Activated naive CD4-positive, alpha-beta T cell treated with anti-CD3 and anti-CD28 coated beads, Interleukin-2, amount 10 ng/mL, durations not matched to agents 7 days and 5 days (primary cell): Measurements from ENCODE around the gene HAP1.

Experiments
- CTCF ChIA-PET: fragments of 350-600 bp; sonication (Branson Sonifier 250); formaldehyde crosslinking; loops from one replicate; lab custom pipeline; 2021; ENCODE audit warnings: antibody characterized with exemption; lab: Charles Lee
- DNase-seq: peaks from one replicate; pipeline ENCODE4 v3.0.0-alpha.2; 2020
- H3K27ac Mint-ChIP-seq: one replicate; pipeline ENCODE4 v1.8.0; 2021; ENCODE audit warnings: mild to moderate bottlenecking, moderate library complexity, mixed read lengths
- H3K27me3 Mint-ChIP-seq: one replicate; pipeline ENCODE4 v1.8.0; 2021; ENCODE audit warnings: mild to moderate bottlenecking, mixed read lengths
- H3K36me3 Mint-ChIP-seq: one replicate; pipeline ENCODE4 v1.8.0; 2021; ENCODE audit warnings: mixed read lengths
- H3K4me1 Mint-ChIP-seq: one replicate; pipeline ENCODE4 v1.8.0; 2021; ENCODE audit warnings: mixed read lengths
- H3K4me3 Mint-ChIP-seq: one replicate; pipeline ENCODE4 v1.8.0; 2021; ENCODE audit warnings: mild to moderate bottlenecking, moderate library complexity, mixed read lengths
- H3K9me3 Mint-ChIP-seq: one replicate; pipeline ENCODE4 v1.8.0; 2021; ENCODE audit warnings: mixed read lengths

The HAP1 gene

DNA sequence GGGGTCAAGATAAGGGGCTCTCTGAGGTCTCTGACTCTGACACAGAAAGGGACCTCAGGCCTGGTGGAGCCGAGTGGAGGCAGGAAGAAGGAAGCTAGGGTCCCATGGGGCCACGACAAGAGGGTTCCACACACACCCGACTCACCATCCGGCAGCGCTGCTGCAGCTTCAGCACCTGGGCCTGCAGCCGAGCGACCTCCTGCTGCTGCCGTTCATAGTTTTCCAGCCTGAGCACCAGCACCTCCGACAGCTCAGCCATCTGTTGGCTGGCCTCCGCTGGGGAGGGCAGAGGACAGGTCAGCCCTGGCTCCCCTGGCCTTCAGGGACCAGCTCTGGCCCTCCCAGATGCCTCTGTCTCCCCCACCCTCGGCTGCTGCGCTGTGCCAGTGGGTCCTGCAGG is 6.4 kb downstream of the HAP1 start:
- Mint-ChIP-seq H3K27ac (no peak overlapping the region), H3K4me3 (no peak overlapping the region), H3K9me3 (no peaks in the 10 kb centered on the region), H3K4me1 (no peaks in the 10 kb centered on the region), H3K27me3 (peaks cover 55% of the 10 kb centered on the region), H3K36me3 (no peaks in the 10 kb centered on the region)
- CTCF ChIA-PET, result interaction anchor here (2.1 kb wide), 1 partner anchor 10 kb away, joined by 5 read pairs; no protein-coding TSS in a partner anchor
- DNase-seq, result no peak

DNA sequence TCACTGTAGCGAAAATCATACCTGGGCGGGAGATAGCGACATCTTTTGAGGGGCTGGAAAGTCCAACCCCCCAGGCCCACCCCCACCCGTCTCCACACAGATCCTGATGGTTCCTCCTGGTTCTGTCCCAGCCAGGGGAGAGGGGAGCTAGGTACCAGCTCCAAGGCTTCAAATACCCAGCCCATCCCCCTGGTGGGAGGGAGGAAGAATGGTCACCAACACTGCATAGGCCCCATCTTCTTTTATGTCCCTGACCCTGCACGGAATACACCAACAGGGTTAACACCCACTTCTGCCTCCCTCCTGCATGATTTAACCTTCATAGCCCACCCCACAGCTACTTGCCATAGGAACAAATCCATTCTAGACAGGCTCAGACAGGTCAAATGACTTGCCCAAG is 9.3 kb downstream of the HAP1 start:
- no peak overlapping the region for H3K4me3 Mint-ChIP-seq
- CTCF ChIA-PET, result interaction anchor here (1.1 to 1.3 kb wide), 3 partner anchors 9 to 62 kb away, joined by 3 read pairs; partner anchors contain the start of gene HAP1
- no peak for DNase-seq
- H3K27ac Mint-ChIP-seq, result no peak overlapping the region
- peaks cover 31% of the 10 kb centered on the region for H3K27me3 Mint-ChIP-seq
- no peaks in the 10 kb centered on the region for H3K36me3 Mint-ChIP-seq
- no peaks in the 10 kb centered on the region for H3K9me3 Mint-ChIP-seq
- H3K4me1 Mint-ChIP-seq, result no peaks in the 10 kb centered on the region

DNA sequence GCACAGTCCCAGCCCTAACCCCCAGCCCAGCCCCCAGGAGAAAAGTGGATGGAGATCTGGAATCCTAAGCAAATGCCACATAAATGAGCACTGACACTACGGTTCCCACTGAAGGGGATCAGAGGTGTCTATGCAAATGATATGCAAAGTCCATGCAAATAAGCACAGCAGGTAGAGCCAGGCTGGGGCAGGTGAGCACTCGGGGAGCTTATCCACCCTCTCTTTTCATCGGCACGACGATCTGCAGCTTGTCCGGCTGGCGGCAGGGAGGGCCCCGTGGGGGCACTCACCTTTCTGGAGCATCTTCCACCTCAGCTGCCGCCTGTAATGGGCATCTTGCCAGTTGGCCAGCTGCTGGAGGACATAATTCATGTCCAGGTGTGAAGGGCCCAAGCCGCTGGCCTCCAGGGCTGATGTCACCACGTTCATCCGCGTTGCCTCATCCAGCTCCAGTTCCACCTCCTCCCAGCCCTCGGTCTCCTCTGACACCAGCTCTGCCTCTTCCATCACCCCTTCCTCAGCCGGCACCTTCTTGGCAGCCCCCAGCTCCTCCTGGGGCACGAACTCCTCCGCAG is 9.9 kb downstream of the HAP1 start:
- DNase-seq, result no peak
- Mint-ChIP-seq H3K4me1 (no peaks in the 10 kb centered on the region), H3K4me3 (no peak overlapping the region), H3K27me3 (peaks cover 25% of the 10 kb centered on the region), H3K27ac (no peak overlapping the region), H3K36me3 (no peaks in the 10 kb centered on the region), H3K9me3 (no peaks in the 10 kb centered on the region)
- CTCF ChIA-PET, result interaction anchor here (1.1 to 1.3 kb wide), 4 partner anchors 8 to 62 kb away, joined by 3 read pairs; partner anchors contain the start of gene HAP1

DNA sequence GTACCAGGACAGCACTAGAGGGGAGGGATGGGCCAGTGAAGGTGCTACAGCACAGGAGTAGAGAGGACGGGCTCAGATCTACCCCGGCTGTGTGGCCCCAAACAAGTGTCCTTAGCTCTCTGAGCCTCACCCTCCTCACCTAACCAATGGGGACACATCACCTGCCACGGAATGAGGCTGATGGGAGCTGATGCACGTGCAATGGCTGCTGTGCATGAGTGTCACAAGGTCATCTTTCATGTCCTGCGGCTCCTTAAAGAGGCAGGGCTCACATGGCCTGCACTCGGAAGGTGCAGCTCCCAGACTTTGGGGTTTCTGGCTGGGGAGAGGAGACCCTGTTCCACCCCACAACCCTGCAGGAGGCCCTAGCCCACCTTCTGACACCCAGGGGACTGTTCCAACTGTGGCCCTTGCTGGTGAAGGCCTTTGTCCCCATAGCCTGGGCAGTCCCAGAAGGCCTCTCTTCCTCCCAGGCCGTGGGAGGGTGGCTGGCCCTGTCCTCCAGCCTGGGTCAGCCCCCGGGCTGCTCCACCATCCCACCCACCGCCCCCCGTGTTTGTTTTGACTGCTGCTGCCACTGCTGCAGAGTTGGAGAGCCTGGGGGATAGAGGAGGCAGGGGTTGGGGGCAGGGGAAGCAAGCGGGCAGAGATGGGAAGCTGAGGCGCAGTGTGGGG is 10.5 kb downstream of the HAP1 start:
- DNase-seq, result no peak
- CTCF ChIA-PET, result interaction anchor here (1.3 kb wide), 1 partner anchor 14 kb away, joined by 3 read pairs; no protein-coding TSS in a partner anchor
- no peak overlapping the region for H3K4me3 Mint-ChIP-seq
- no peaks in the 10 kb centered on the region for H3K4me1 Mint-ChIP-seq
- H3K36me3 Mint-ChIP-seq, result no peaks in the 10 kb centered on the region
- no peak overlapping the region for H3K27ac Mint-ChIP-seq
- H3K27me3 Mint-ChIP-seq, result peaks cover 20% of the 10 kb centered on the region
- no peaks in the 10 kb centered on the region for H3K9me3 Mint-ChIP-seq

DNA sequence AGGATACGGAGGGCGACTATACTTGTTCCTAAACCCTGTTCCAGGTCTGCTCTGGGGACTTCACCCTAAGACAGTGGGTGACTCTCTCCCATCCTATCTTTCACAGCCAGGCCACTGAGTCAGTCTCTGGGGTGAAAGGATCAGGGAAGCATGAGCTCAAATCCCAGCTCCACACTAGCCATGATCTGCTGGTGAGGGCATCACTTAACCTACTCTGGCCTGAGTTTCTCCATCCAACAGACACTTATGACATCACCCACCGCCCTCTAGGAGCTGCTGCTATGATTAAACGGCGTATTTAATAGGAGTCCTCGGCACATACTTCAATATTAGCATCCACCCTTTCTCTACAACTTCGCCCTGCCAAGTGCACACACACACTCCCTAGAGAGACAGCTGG is 12.2 kb downstream of the HAP1 start:
- no peaks in the 10 kb centered on the region for H3K36me3 Mint-ChIP-seq
- peaks cover 9% of the 10 kb centered on the region for H3K4me1 Mint-ChIP-seq
- H3K4me3 Mint-ChIP-seq, result no peak overlapping the region
- CTCF ChIA-PET, result interaction anchor here (1.6 kb wide), 1 partner anchor 9 kb away, joined by 3 read pairs; no protein-coding TSS in a partner anchor
- H3K9me3 Mint-ChIP-seq, result no peaks in the 10 kb centered on the region
- no peak for DNase-seq
- no peak overlapping the region for H3K27ac Mint-ChIP-seq
- H3K27me3 Mint-ChIP-seq, result peaks cover 22% of the 10 kb centered on the region

DNA sequence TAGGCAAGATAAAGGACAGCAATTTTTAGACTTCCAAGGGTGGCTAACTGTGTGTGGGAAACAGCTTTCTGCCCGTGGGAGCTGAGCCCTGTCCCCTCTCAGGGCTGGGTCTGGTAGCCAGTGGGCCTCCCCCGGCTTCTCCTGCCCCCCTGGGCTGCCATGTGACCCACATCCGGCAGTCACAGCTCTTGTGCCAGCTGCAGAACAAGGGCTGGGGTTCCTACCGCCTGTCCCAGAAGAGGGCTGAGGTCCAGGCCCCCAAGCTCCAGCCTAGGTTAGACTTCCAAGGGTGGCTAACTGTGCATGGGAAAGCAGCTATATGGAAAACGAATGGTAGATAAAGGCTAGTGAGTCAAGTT is 16.2 kb downstream of the HAP1 start:
- Mint-ChIP-seq H3K27me3 (peaks cover 28% of the 10 kb centered on the region), H3K36me3 (no peaks in the 10 kb centered on the region), H3K9me3 (no peaks in the 10 kb centered on the region), H3K27ac (no peak overlapping the region), H3K4me3 (no peak overlapping the region), H3K4me1 (peaks cover 14% of the 10 kb centered on the region)
- no peak for DNase-seq
- CTCF ChIA-PET, result interaction anchor here (1.8 kb wide), 1 partner anchor 22 kb away, joined by 6 read pairs; no protein-coding TSS in a partner anchor

DNA sequence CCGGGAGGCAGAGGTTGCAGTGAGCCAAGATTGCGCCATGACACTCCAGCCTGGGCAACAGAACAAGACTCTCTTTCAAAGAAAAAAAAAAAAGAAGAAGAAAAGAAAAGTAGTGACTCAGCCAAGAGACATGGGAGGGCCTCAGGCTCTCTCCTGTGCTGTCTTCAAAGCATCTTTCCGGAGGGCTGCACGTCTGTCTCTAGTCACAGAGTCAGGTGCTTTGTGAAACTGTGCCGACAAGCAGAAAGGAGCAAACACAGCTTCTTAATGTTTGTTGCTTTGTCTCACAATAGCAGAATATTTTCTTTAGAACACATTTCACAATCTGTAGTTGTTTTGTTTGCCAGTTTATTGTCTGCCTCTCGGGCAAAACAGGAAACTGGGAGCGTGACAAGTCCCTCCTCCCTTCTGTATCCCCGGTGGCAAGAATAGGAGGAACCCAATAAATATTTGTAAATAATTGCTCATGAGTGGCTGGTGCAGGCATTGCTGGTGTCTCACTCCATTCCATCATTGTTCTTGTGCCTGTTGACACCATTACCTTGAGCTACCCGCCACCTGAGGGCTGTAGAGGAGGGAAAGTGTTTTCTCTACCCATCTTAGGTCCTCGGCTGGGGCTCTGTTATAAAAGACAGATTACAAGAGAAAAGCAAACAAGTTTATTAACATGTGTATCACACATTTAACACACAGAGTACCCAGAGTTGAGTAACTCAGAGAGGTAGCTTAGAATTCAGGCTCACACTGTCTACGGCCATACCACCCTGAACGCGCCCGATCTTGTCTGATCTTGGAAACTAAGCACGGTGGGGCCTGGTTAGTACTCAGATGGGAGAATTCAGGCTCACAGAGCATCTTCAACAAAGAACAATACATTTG is 16.8 kb downstream of the HAP1 start:
- peaks cover 14% of the 10 kb centered on the region for H3K4me1 Mint-ChIP-seq
- no peaks in the 10 kb centered on the region for H3K9me3 Mint-ChIP-seq
- H3K4me3 Mint-ChIP-seq, result no peak overlapping the region
- no peak overlapping the region for H3K27ac Mint-ChIP-seq
- CTCF ChIA-PET, result interaction anchor here (1.5 to 1.8 kb wide), 2 partner anchors 22 to 84 kb away, joined by 3 to 6 read pairs; no protein-coding TSS in a partner anchor
- no peaks in the 10 kb centered on the region for H3K36me3 Mint-ChIP-seq
- H3K27me3 Mint-ChIP-seq, result peaks cover 31% of the 10 kb centered on the region
- DNase-seq, result peak; percentile 41

DNA sequence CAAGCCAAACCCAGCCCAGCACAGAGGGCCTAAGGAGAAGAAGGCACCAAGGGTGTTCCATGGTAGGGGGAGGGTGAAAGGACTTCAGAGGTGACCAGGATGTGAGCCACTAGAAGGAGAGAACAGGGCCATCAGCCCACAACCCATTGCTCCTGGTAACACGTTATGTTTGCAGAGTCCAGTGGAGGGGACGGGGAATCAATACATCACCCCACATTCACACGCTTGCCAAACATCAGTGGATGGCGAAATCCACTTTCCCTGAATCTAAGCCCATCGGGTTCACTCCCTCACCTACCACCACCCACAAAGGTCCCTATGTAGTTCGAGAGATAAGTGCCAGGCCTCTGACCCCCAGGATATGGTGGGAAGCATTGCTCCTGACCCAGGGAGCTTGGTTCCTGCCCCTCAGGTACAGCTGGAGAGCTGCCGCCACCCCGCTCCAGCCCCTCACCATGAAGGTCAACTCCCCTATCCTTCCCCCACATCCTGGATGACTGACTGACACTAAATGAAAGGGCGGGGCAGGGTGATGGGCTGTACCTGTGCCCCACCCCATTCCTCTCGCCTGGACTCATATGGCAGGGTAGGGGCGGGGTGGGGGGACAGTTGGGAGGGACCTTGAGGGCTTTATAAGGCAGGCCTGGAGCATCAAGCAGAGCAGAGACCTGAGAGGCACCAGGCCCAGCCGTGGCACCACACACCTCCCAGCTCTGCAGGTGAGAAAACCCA is 22.6 kb downstream of the HAP1 start, which contains the start of gene GAST:
Gene GAST, plus strand, starts transcription at position 663 of the 732 bp plus-strand sequence. CDS start 3,106 bp downstream, outside the sequence.
- peaks cover 1% of the 10 kb centered on the region for H3K4me1 Mint-ChIP-seq
- CTCF ChIA-PET, result interaction anchor here (1.4 kb wide), 1 partner anchor 163 kb away, joined by 3 read pairs; no protein-coding TSS in a partner anchor
- H3K4me3 Mint-ChIP-seq, result no peak within 1 kb of the TSS
- peaks cover 60% of the 10 kb centered on the region for H3K27me3 Mint-ChIP-seq
- H3K27ac Mint-ChIP-seq, result no peak within 1 kb of the TSS
- DNase-seq, result no peak
- no peaks in the 10 kb centered on the region for H3K36me3 Mint-ChIP-seq
- H3K9me3 Mint-ChIP-seq, result no peaks in the 10 kb centered on the region

DNA sequence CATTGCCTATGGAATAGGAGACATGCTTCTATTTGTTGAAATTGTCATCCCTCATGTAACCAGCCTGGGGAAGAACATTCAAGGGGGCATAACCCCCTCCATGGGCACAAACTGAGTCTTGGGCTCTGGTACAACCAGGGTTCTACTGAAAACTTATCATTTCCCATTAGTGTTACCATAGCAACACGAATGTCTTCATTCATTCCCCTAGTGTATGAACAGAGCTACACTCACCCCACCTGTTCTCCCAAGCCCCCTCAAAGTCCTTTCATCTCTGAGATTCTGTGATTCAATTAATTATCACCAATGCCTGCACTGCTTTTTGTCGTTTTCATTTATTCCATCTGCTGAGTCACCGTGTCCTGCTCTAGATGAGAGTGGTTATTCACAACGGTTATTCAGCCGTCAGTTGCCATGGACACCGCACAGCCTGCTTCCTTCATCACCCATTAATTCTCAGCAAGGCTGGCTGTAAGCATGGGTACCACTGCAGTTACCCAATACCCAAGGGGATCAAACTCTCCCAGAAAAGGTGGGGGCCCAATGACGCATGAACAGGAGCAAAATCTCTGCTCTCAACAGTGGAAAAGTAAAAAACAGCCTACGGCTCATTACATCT is 23.9 kb downstream of the HAP1 start:
- Mint-ChIP-seq H3K27ac (no peak overlapping the region), H3K4me1 (no peaks in the 10 kb centered on the region), H3K9me3 (no peaks in the 10 kb centered on the region), H3K27me3 (peaks cover 61% of the 10 kb centered on the region), H3K4me3 (no peak overlapping the region), H3K36me3 (no peaks in the 10 kb centered on the region)
- DNase-seq, result no peak
- CTCF ChIA-PET, result interaction anchor here (1.4 kb wide), 1 partner anchor 15 kb away, joined by 11 read pairs; no protein-coding TSS in a partner anchor

DNA sequence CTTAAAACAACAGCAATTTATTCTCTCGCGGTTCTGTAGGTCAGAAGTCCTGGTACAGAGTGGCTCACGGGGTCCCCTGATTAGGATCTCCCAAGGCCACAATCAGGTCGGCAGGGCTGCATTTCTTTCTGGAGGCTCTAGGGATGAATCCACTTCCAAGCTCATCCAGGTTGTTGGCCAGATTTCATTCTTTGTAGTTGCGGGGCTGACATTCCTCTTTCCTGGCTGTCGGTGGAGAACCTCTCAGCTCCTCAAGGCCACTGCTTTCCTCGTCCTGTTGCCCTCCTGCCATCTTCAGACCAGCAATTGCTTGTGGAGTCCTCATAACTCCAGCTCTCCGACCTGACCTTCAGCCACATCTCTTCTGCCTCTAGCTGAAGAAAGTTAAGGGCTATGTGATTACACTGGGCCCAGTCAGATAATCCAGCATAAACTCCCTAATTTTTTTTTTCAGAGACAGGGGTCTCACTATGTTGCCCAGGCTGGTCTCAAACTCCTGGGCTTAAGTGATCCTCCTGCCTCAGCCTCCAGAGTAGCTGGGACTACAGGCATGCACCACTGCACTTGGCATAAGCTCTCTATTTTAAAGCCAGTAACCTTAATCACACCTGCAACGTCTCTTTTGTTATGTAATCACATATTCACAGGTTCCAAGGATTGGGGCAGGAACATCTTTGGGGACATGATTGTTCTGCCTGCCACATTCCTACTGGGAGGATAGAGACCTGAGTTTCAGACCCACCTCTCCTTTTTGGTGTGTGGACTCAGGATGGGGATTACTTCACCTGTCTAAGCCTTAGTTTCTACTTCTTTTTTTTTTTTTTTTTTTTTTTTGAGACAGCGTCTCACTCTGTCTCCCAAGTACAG is 26.4 kb downstream of the HAP1 start:
- H3K4me1 Mint-ChIP-seq, result no peaks in the 10 kb centered on the region
- H3K4me3 Mint-ChIP-seq, result no peak overlapping the region
- no peak overlapping the region for H3K27ac Mint-ChIP-seq
- no peak for DNase-seq
- H3K9me3 Mint-ChIP-seq, result no peaks in the 10 kb centered on the region
- H3K36me3 Mint-ChIP-seq, result no peaks in the 10 kb centered on the region
- peaks cover 57% of the 10 kb centered on the region for H3K27me3 Mint-ChIP-seq
- CTCF ChIA-PET, result interaction anchor here (0.6 to 3.3 kb wide), 2 partner anchors 12 to 15 kb away, joined by 3 to 13 read pairs; no protein-coding TSS in a partner anchor

DNA sequence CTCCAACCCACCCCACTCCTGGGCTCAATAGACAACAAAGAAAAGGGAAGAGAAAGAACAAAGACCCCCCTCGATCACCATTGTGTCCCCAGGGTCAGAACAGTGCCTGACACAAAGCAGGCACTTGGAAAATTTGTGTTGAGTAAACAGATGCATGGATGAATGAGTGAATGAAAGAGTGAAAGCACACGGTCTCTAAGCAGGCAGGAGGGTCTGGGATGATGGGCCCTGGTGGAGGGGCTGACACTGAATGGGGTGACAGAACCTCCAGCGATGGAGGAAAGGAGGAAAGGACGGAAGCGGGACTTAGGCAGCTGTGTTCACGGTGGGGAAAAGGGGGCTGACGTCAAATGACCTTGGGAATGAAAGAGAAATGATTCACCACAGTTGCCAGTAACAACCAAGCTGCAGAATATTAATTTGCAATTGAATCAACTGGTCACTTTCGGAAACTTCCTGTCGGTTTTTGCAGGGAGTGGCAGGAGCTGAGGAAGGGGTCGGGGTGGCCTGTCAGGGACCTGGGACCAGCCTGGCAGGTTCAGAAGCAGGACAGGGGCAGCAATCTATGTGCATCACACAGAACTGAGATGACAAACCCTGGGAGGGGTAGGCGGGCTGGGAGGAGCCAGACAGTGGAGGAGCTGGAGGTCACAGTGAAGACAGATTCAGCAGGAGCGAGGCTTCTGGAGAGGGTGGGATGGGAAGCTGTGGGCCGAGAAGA is 29.0 kb downstream of the HAP1 start:
- Mint-ChIP-seq H3K4me3 (no peak overlapping the region), H3K9me3 (no peaks in the 10 kb centered on the region), H3K27ac (no peak overlapping the region), H3K4me1 (no peaks in the 10 kb centered on the region), H3K27me3 (peaks cover 38% of the 10 kb centered on the region), H3K36me3 (no peaks in the 10 kb centered on the region)
- CTCF ChIA-PET, result interaction anchor here (2.1 kb wide), 1 partner anchor 9 kb away, joined by 8 read pairs; no protein-coding TSS in a partner anchor
- no peak for DNase-seq

DNA sequence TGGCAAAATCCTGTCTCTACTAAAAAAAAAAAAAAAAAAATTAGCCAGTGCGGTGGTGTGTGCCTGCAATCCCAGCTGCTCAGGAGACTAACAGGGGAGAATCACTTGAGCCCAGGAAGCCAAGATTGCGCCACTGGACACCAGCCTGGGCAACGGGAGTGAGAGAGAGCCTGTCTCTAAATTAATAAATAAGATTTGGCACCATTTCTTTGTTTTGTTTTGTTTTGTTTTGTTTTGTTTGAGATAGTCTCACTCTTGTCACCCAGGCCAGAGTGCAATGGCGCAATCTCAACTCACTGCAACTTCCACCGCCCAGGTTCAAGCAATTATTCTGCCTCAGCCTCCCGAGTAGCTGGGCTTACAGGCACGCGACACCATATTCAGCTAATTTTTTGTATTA is 31.7 kb downstream of the HAP1 start:
- H3K9me3 Mint-ChIP-seq, result no peaks in the 10 kb centered on the region
- CTCF ChIA-PET, result interaction anchor here (1.3 kb wide), 1 partner anchor 87 kb away, joined by 3 read pairs; no protein-coding TSS in a partner anchor
- peaks cover 22% of the 10 kb centered on the region for H3K27me3 Mint-ChIP-seq
- H3K4me3 Mint-ChIP-seq, result no peak overlapping the region
- DNase-seq, result no peak
- no peak overlapping the region for H3K27ac Mint-ChIP-seq
- H3K36me3 Mint-ChIP-seq, result no peaks in the 10 kb centered on the region
- no peaks in the 10 kb centered on the region for H3K4me1 Mint-ChIP-seq
